Urinary bladder (tissue), 4 donors: Measurements from ENCODE around the gene HAP1. TPM values are rescaled to one million over a fixed set of nuclear protein-coding genes. Genes with fewer than 3 reads are reported as not detected.

Experiments
- DNase-seq: peaks from one replicate; pipeline ENCODE4 v3.0.0-alpha.2; 2015; ENCODE audit errors: extremely low spot score
- H3K27ac ChIP-seq: one replicate; pipeline ENCODE4 v1.5.1; 2013; ENCODE audit warnings: low read depth, mild to moderate bottlenecking, moderate library complexity
- H3K36me3 ChIP-seq: one replicate; pipeline ENCODE4 v1.6.1; 2013; ENCODE audit warnings: mild to moderate bottlenecking, moderate library complexity; ENCODE audit not compliant: insufficient read depth
- H3K4me1 ChIP-seq: one replicate; pipeline ENCODE4 v1.6.1; 2013; ENCODE audit warnings: mild to moderate bottlenecking, moderate library complexity; ENCODE audit not compliant: insufficient read depth
- H3K4me3 ChIP-seq: one replicate; pipeline ENCODE4 v1.5.1; 2013; ENCODE audit warnings: low read depth, low read length
- WGBS: extraction: QIAGEN DNeasy Blood & Tissue Kit; methylation state at CpG from one replicate; pipeline ENCODE4 v1.1.7; 2013; 5-methylcytosine and 5-hydroxymethylcytosine counted together
- polyA plus RNA-seq: library from polyadenylated mRNA; stranded (reverse); fragments of 200-250 nt; gene quantifications from one replicate; pipeline ENCODE4 v1.2.3, GENCODE V29; 2013
- total RNA-seq: library from RNA; depleted of rRNA; stranded (reverse); fragments of >200 nt; gene quantifications from one replicate; pipeline ENCODE4 v1.2.3, GENCODE V29; 2014
- donor health status: healthy with polysubstance abuse.
- donor health status: healthy.

Gene HAP1
- total and polyA plus RNA-seq, 2 donors = 0.27 TPM; not detected in 1

GRCh38 chr17:41748275-41748674 is 13.8 kb upstream of the HAP1 start:
- H3K4me3 ChIP-seq = no peak overlapping the region
- 88% methylated on average over 6 of the region's 6 CpGs for WGBS
- H3K27ac ChIP-seq = no peak overlapping the region
- H3K4me1 ChIP-seq = no peaks in the 10 kb centered on the region
- no peaks in the 10 kb centered on the region for H3K36me3 ChIP-seq
- no peak for DNase-seq

GRCh38 chr17:41741709-41742108 is 7.3 kb upstream of the HAP1 start:
- no peak overlapping the region for H3K27ac ChIP-seq
- WGBS = 83% methylated on average over 9 of the region's 9 CpGs
- no peak overlapping the region for H3K4me3 ChIP-seq
- H3K36me3 ChIP-seq = no peaks in the 10 kb centered on the region
- H3K4me1 ChIP-seq = no peaks in the 10 kb centered on the region
- DNase-seq = no peak

- 94% methylated on average over 5 of the region's 5 CpGs for WGBS
- no peak for DNase-seq
- no peak overlapping the region for H3K4me3 ChIP-seq
- no peak overlapping the region for H3K27ac ChIP-seq
- no peaks in the 10 kb centered on the region for H3K36me3 ChIP-seq
- H3K4me1 ChIP-seq = no peaks in the 10 kb centered on the region
These were observed 6.1 kb upstream of the HAP1 start for GRCh38 chr17:41740506-41740905.

- no peak overlapping the region for H3K27ac ChIP-seq
- no peak overlapping the region for H3K4me3 ChIP-seq
- WGBS = 73% methylated on average over 9 of the region's 9 CpGs
These were observed 5.4 kb upstream of the HAP1 start for GRCh38 chr17:41739661-41740352.

GRCh38 chr17:41738801-41739112 is 4.3 kb upstream of the HAP1 start:
- 94% methylated on average over 5 of the region's 5 CpGs for WGBS
- H3K4me1 ChIP-seq = no peaks in the 10 kb centered on the region
- no peak overlapping the region for H3K27ac ChIP-seq
- no peak for DNase-seq
- no peak overlapping the region for H3K4me3 ChIP-seq
- no peaks in the 10 kb centered on the region for H3K36me3 ChIP-seq

More at GRCh38 chr17:41739661-41740352, 5.4 kb upstream of the HAP1 start:
- no peak for DNase-seq
- H3K4me1 ChIP-seq = no peaks in the 10 kb centered on the region
- H3K36me3 ChIP-seq = no peaks in the 10 kb centered on the region

- Histone ChIP-seq H3K4me3 (no peak overlapping the region), H3K36me3 (no peaks in the 10 kb centered on the region), H3K27ac (no peak overlapping the region), H3K4me1 (no peaks in the 10 kb centered on the region)
- WGBS = 34% methylated on average over 10 of the region's 10 CpGs
- DNase-seq = no peak
These were observed 3.8 kb upstream of the HAP1 start for GRCh38 chr17:41738077-41738800.

- Histone ChIP-seq H3K27ac (no peak overlapping the region), H3K4me3 (no peak overlapping the region), H3K4me1 (no peaks in the 10 kb centered on the region), H3K36me3 (no peaks in the 10 kb centered on the region)
- DNase-seq = no peak
- 48% methylated on average over 5 of the region's 5 CpGs for WGBS
These were observed 3.2 kb upstream of the HAP1 start for GRCh38 chr17:41737680-41738023.

- H3K27ac ChIP-seq = no peak overlapping the region
- H3K36me3 ChIP-seq = no peaks in the 10 kb centered on the region
- WGBS = 73% methylated on average over 17 of the region's 17 CpGs
- no peak overlapping the region for H3K4me3 ChIP-seq
- no peaks in the 10 kb centered on the region for H3K4me1 ChIP-seq
- no peak for DNase-seq
These were observed 2.7 kb upstream of the HAP1 start for GRCh38 chr17:41736983-41737679.

- DNase-seq = no peak
- Histone ChIP-seq H3K4me3 (no peak overlapping the region), H3K36me3 (no peaks in the 10 kb centered on the region), H3K4me1 (no peaks in the 10 kb centered on the region), H3K27ac (no peak overlapping the region)
- WGBS = 90% methylated on average over 4 of the region's 4 CpGs
These were observed 1.3 kb upstream of the HAP1 start for GRCh38 chr17:41735744-41736143.

- H3K4me1 ChIP-seq = no peaks in the 10 kb centered on the region
- no peak overlapping the region for H3K27ac ChIP-seq
- 3% methylated on average over 23 of the region's 23 CpGs for WGBS
- DNase-seq = no peak
- no peaks in the 10 kb centered on the region for H3K36me3 ChIP-seq
- peak overlapping the region; percentile 39 for H3K4me3 ChIP-seq
These were observed 488 bp upstream of the HAP1 start for GRCh38 chr17:41734949-41735313.

- 13% methylated on average over 40 of the region's 40 CpGs for WGBS
- Histone ChIP-seq H3K27ac (no peak overlapping the region), H3K36me3 (no peaks in the 10 kb centered on the region), H3K4me3 (peak overlapping the region; percentile 39), H3K4me1 (no peaks in the 10 kb centered on the region)
- DNase-seq = no peak
These were observed 900 bp downstream of the HAP1 start for GRCh38 chr17:41733348-41734138.

GRCh38 chr17:41731836-41732235 is 2.6 kb downstream of the HAP1 start:
- no peaks in the 10 kb centered on the region for H3K4me1 ChIP-seq
- no peak for DNase-seq
- H3K36me3 ChIP-seq = no peaks in the 10 kb centered on the region
- H3K4me3 ChIP-seq = no peak overlapping the region
- H3K27ac ChIP-seq = no peak overlapping the region
- WGBS = 48% methylated on average over 3 of the region's 3 CpGs

- WGBS = 44% methylated on average over 4 of the region's 4 CpGs
- no peak overlapping the region for H3K27ac ChIP-seq
- H3K4me1 ChIP-seq = no peaks in the 10 kb centered on the region
- no peak overlapping the region for H3K4me3 ChIP-seq
- no peaks in the 10 kb centered on the region for H3K36me3 ChIP-seq
- DNase-seq = no peak
These were observed 4.0 kb downstream of the HAP1 start for GRCh38 chr17:41730479-41730878.
